NB4 (cell line): ENCODE data around the gene BPHL.

Experiments used
- CTCF ChIP-seq: IDR thresholded peaks from one replicate; pipeline ENCODE4 v1.5.1; 2012; ENCODE audit warnings: low read depth, low read length
- MYC ChIP-seq: IDR thresholded peaks from 2 replicates; pipeline ENCODE4 v1.6.1; 2011; ENCODE audit warnings: low read depth, low read length
- POLR2A ChIP-seq: IDR thresholded peaks from 2 replicates; pipeline ENCODE4 v1.6.1; 2011; ENCODE audit warnings: mild to moderate bottlenecking; ENCODE audit not compliant: insufficient read length; ENCODE audit errors: extremely low read depth

- TF ChIP-seq POLR2A (no peak), CTCF (no peak), MYC (no peak)
Measured at GRCh38 chr6:3090013-3090412, 28.5 kb upstream of the BPHL start.
